Gastroesophageal sphincter (tissue), 3 donors: ENCODE results near the gene GRID1.

ENCODE experiments used
- CTCF ChIP-seq, 4 experiments: fragments of 200-600 bp in 2 of 4; fragments of 450-650 bp in 2 of 4; sonication (generic) in 1 of 4; IDR thresholded peaks; one replicate each; pipeline ENCODE4 v1.5.1; 2017 to 2019; ENCODE audit warnings: antibody characterized with exemption in 4 of 4, mild to moderate bottlenecking in 2 of 4, moderate library complexity in 2 of 4
- POLR2A ChIP-seq, 2 donors: fragments of 450-650 bp; IDR thresholded peaks; one replicate each; pipeline ENCODE4 v1.6.1; 2017; ENCODE audit warnings: antibody characterized with exemption in 2 of 2, mild to moderate bottlenecking in 2 of 2, moderate library complexity in 1 of 2

GRCh38 chr10:85604884-85605283 is 761.7 kb downstream of the GRID1 start:
- TF ChIP-seq POLR2A (IDR thresholded peaks at IDR 0.05), result no peak
- no peak for TF ChIP-seq CTCF (IDR thresholded peaks at IDR 0.05)
